Heart left ventricle (tissue), 13 donors: ENCODE data around the gene SRSF5.

ENCODE experiments used
- POLR2A ChIP-seq, 2 donors: fragments of 450-650 bp; IDR thresholded peaks; one replicate each; pipeline ENCODE4 v1.6.1; 2017; ENCODE audit warnings: antibody characterized with exemption in 2 of 2, mild to moderate bottlenecking in 2 of 2, moderate library complexity in 2 of 2
- TF ChIP-seq, protein P1 (sequence below), 12 donors: fragments of 200-600 bp; sonication (generic) in 4 of 12; IDR thresholded peaks; one replicate each; pipeline versions ENCODE4 v1.5.0 to v1.8.0; 2018 to 2022; ENCODE audit warnings: antibody characterized with exemption in 12 of 12, mild to moderate bottlenecking in 5 of 12
- donor health status: ischemic (EF 13 %, LVEDD 7.1; RV severe dilation, severe dysfunction).
- donor health status: DM: no; HTN: yes; CAD: no.
- donor health status: DM: no; HTN: no; CAD: no.
- donor health status: ischemic (EF 25% LVEDD 6.9; RV normal size, moderate dysfunction).
- donor health status: ischemic (EF 25% LVEDD 5.7; RV mildly dilated, moderate dysfunction).
- donor health status: ischemic (EF 35%, LVEDD 5.7; RV mildly dilated, moderate dysfunction).
- donor health status: nonischemic (EF 11% LVEDD 7.7; RV severe dilation, severe dysfunction).
- donor health status: DM: yes; HTN: yes; CAD: no.
- donor health status: PGD.
- donor health status: ischemic (EF 29% LVEDD 5.4; RV normal size, mild dysfunction).
- donor health status: nonischemic (EF 23%, LVEDD 6.1; RV moderate dilation, normal function).

DNA sequence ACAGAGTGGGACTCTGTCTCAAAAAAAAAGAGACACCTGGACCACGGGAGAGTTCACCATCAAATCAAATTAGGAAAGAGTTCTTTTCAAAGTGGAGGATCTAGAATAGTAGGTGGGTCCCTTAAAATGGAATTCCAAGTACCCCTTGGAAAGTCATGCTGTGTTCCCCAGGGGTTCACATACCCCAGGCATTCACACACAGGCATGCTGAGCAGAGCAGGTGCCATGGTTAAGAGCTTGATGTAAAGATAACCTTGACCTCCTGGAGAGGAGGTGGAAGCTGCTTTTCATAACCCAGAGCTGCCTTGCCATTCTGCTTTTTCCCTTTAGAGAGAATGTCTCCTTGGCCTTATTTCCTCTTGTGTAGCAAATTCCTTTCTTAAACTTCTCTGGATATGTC lies 14.2 kb upstream of the SRSF5 start:
- no peak for TF ChIP-seq POLR2A (IDR thresholded peaks at IDR 0.05)
- TF ChIP-seq, protein P1, sequence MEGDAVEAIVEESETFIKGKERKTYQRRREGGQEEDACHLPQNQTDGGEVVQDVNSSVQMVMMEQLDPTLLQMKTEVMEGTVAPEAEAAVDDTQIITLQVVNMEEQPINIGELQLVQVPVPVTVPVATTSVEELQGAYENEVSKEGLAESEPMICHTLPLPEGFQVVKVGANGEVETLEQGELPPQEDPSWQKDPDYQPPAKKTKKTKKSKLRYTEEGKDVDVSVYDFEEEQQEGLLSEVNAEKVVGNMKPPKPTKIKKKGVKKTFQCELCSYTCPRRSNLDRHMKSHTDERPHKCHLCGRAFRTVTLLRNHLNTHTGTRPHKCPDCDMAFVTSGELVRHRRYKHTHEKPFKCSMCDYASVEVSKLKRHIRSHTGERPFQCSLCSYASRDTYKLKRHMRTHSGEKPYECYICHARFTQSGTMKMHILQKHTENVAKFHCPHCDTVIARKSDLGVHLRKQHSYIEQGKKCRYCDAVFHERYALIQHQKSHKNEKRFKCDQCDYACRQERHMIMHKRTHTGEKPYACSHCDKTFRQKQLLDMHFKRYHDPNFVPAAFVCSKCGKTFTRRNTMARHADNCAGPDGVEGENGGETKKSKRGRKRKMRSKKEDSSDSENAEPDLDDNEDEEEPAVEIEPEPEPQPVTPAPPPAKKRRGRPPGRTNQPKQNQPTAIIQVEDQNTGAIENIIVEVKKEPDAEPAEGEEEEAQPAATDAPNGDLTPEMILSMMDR (IDR thresholded peaks at IDR 0.05): no peak
